GM08714 (cell line): ENCODE results near the gene CHCHD2.
"Not testable (repeated sequence)": the region's sequence is repeated elsewhere in the genome, so short reads cannot be mapped to it uniquely, and the experiment has no call there.

Source experiments
- H3K4me3 ChIP-seq: fragments of 200-500 bp; sonication (Bioruptor generic); 2 replicates; pipeline ENCODE4 v1.5.1; 2014; ENCODE audit warnings: mild to moderate bottlenecking, low read length, inconsistent platforms
- ZNF274 ChIP-seq: IDR thresholded peaks from 2 replicates; pipeline ENCODE4 v1.6.1; 2012; ENCODE audit warnings: mild to moderate bottlenecking, low read depth, low read length

The CHCHD2 gene

GRCh38 chr7:56097700-56098099 lies 8.6 kb downstream of the CHCHD2 start:
- no peak for TF ChIP-seq ZNF274
- no peak overlapping the region for H3K4me3 ChIP-seq

- no peak within 1 kb of the TSS for H3K4me3 ChIP-seq
- no peak for TF ChIP-seq ZNF274
Measured at GRCh38 chr7:56092789-56093531, 13.3 kb downstream of the CHCHD2 start, which contains the start of gene PHKG1. TSS of gene PHKG1 (minus strand) at chr7:56092952. CDS start at chr7:56088941, 4,011 bp downstream.

GRCh38 chr7:56092388-56092787 lies 13.9 kb downstream of the CHCHD2 start:
- not testable (repeated sequence) for H3K4me3 ChIP-seq

GRCh38 chr7:56091591-56091990 lies 14.7 kb downstream of the CHCHD2 start:
- no peak for TF ChIP-seq ZNF274
- no peak overlapping the region for H3K4me3 ChIP-seq

GRCh38 chr7:56087445-56087844 lies 18.8 kb downstream of the CHCHD2 start:
- TF ChIP-seq ZNF274, result no peak
- H3K4me3 ChIP-seq, result no peak overlapping the region

GRCh38 chr7:56086761-56087160 lies 19.5 kb downstream of the CHCHD2 start:
- H3K4me3 ChIP-seq, result no peak overlapping the region

GRCh38 chr7:56083150-56083785 lies 23.0 kb downstream of the CHCHD2 start:
- no peak for TF ChIP-seq ZNF274

More at GRCh38 chr7:56086761-56087160, 19.5 kb downstream of the CHCHD2 start:
- TF ChIP-seq ZNF274, result no peak

GRCh38 chr7:56081626-56082340 lies 24.5 kb downstream of the CHCHD2 start:
- no peak for TF ChIP-seq ZNF274
- no peak overlapping the region for H3K4me3 ChIP-seq

More at GRCh38 chr7:56083150-56083785, 23.0 kb downstream of the CHCHD2 start:
- no peak overlapping the region for H3K4me3 ChIP-seq

- not testable (repeated sequence) for H3K4me3 ChIP-seq
Measured at GRCh38 chr7:56080726-56081435, 25.4 kb downstream of the CHCHD2 start.

- no peak overlapping the region for H3K4me3 ChIP-seq
- no peak for TF ChIP-seq ZNF274
Measured at GRCh38 chr7:56079450-56080185, 26.7 kb downstream of the CHCHD2 start.

GRCh38 chr7:56078196-56078595 lies 28.1 kb downstream of the CHCHD2 start:
- TF ChIP-seq ZNF274, result no peak

GRCh38 chr7:56077681-56078080 lies 28.6 kb downstream of the CHCHD2 start:
- TF ChIP-seq ZNF274, result no peak
- no peak overlapping the region for H3K4me3 ChIP-seq

More at GRCh38 chr7:56078196-56078595, 28.1 kb downstream of the CHCHD2 start:
- no peak overlapping the region for H3K4me3 ChIP-seq

- no peak for TF ChIP-seq ZNF274
- no peak overlapping the region for H3K4me3 ChIP-seq
Measured at GRCh38 chr7:56074371-56074791, 31.9 kb downstream of the CHCHD2 start.

- not testable (repeated sequence) for H3K4me3 ChIP-seq
Measured at GRCh38 chr7:56066376-56066775, 39.9 kb downstream of the CHCHD2 start.
